Smooth muscle cell (in vitro differentiated cells): ENCODE results near the gene ZNF678. TPM values are rescaled to one million over a fixed set of nuclear protein-coding genes. Genes with fewer than 3 reads are reported as not detected.

ENCODE experiments used
- DNase-seq: peaks from one replicate; lab custom pipeline; 2025; ENCODE audit not compliant: unreplicated experiment; lab: John Stamatoyannopoulos, UW
- H2AFZ ChIP-seq: fragments of 200-600 bp; sonication (generic); 2 replicates; pipeline ENCODE4 v1.6.0; 2016; ENCODE audit warnings: antibody characterized with exemption, low read depth, mild to moderate bottlenecking
- H3F3A ChIP-seq: fragments of 200-600 bp; sonication (generic); 2 replicates; pipeline ENCODE4 v1.6.0; 2017; ENCODE audit warnings: antibody characterized with exemption, low read depth
- H3K27ac ChIP-seq: fragments of 200-600 bp; sonication (generic); 2 replicates; pipeline ENCODE4 v1.5.1; 2016; ENCODE audit warnings: low read depth, mild to moderate bottlenecking
- H3K27me3 ChIP-seq: fragments of 200-600 bp; sonication (generic); 2 replicates; pipeline ENCODE4 v1.6.1; 2016; ENCODE audit warnings: low read depth, mild to moderate bottlenecking
- H3K36me3 ChIP-seq: fragments of 200-600 bp; sonication (generic); 2 replicates; pipeline ENCODE4 v1.5.1; 2016; ENCODE audit warnings: low read depth
- H3K4me1 ChIP-seq: fragments of 200-600 bp; sonication (generic); 2 replicates; pipeline ENCODE4 v1.5.1; 2016; ENCODE audit warnings: low read depth
- H3K4me2 ChIP-seq: fragments of 200-600 bp; sonication (generic); 2 replicates; pipeline ENCODE4 v1.6.0; 2016; ENCODE audit warnings: mild to moderate bottlenecking
- H3K4me3 ChIP-seq: fragments of 200-600 bp; sonication (generic); 2 replicates; pipeline ENCODE4 v1.5.1; 2016; ENCODE audit warnings: mild to moderate bottlenecking
- H3K79me2 ChIP-seq: fragments of 200-600 bp; sonication (generic); 2 replicates; pipeline ENCODE4 v1.6.0; 2016; ENCODE audit warnings: low read depth, mild to moderate bottlenecking
- H3K9ac ChIP-seq: fragments of 200-600 bp; sonication (generic); 2 replicates; pipeline ENCODE4 v1.6.0; 2016; ENCODE audit warnings: low read depth
- H3K9me3 ChIP-seq: fragments of 200-600 bp; sonication (generic); replicated peaks from 2 replicates; pipeline ENCODE4 v1.5.1; 2016; ENCODE audit warnings: low read depth
- H4K20me1 ChIP-seq: fragments of 200-600 bp; sonication (generic); 2 replicates; pipeline ENCODE4 v1.6.0; 2016; ENCODE audit warnings: low read depth
- WGBS: methylation state at CpG from one replicate; pipeline ENCODE4 v1.1.7; 2016; ENCODE audit warnings: low lambda C conversion rate; 5-methylcytosine and 5-hydroxymethylcytosine counted together
- polyA plus RNA-seq: library from polyadenylated mRNA; unstranded; fragments of >200 nt; fragmentation: Nextera tagmentation; extraction: Ambion mirVana; gene quantifications from 2 replicates; pipeline ENCODE4 v1.2.1, GENCODE V29; 2016
- total RNA-seq: library from RNA; depleted of rRNA; stranded (reverse); fragments of >200 nt; gene quantifications from 2 replicates; pipeline ENCODE4 v1.2.3, GENCODE V29; 2014
- TF ChIP-seq, protein P1 (sequence below): fragments of 200-600 bp; sonication (generic); IDR thresholded peaks from 2 replicates; pipeline ENCODE4 v1.5.1; 2017; ENCODE audit warnings: borderline replicate concordance, mild to moderate bottlenecking, antibody characterized with exemption; ENCODE audit not compliant: insufficient read depth, poor library complexity, severe bottlenecking

The ZNF678 gene
- total and polyA plus RNA-seq, 2 experiments from 2014 or later, result 2.1 to 8.7 TPM

DNA sequence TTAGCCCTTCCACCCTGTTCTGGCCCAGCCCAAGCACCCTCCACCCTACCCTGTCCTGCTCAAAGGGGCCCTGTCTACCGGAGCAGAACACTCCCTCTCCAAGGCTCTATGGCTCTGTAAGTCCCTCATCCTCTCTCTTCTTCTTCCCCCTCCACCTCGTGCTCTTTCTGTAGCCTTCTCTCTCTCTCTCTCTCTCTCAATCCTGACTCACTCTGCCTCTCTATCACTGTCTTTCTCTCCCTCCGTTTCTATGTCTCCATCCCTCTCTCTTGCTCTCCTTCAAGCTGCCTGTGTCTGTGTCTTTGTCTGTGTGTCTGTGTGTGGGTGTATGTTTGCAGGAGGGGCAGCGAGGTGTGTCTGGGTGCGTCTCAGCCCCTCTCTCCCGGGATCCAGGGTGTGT, 1.3 kb upstream of the ZNF678 start:
- Histone ChIP-seq H3K36me3 (no peaks in the 10 kb centered on the region), H3K4me3 (no peak overlapping the region), H3K79me2 (peaks cover 19% of the 10 kb centered on the region), H3K9me3 (no peaks in the 10 kb centered on the region), H3K27me3 (no peaks in the 10 kb centered on the region), H3K4me2 (no peak overlapping the region), H4K20me1 (peaks cover 3% of the 10 kb centered on the region), H3F3A (no peaks in the 10 kb centered on the region), H3K4me1 (peaks cover 7% of the 10 kb centered on the region), H2AFZ (no peak overlapping the region), H3K27ac (no peak overlapping the region), H3K9ac (no peak overlapping the region)
- TF ChIP-seq, protein P1, sequence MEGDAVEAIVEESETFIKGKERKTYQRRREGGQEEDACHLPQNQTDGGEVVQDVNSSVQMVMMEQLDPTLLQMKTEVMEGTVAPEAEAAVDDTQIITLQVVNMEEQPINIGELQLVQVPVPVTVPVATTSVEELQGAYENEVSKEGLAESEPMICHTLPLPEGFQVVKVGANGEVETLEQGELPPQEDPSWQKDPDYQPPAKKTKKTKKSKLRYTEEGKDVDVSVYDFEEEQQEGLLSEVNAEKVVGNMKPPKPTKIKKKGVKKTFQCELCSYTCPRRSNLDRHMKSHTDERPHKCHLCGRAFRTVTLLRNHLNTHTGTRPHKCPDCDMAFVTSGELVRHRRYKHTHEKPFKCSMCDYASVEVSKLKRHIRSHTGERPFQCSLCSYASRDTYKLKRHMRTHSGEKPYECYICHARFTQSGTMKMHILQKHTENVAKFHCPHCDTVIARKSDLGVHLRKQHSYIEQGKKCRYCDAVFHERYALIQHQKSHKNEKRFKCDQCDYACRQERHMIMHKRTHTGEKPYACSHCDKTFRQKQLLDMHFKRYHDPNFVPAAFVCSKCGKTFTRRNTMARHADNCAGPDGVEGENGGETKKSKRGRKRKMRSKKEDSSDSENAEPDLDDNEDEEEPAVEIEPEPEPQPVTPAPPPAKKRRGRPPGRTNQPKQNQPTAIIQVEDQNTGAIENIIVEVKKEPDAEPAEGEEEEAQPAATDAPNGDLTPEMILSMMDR, result no peak
- 91% methylated on average over 6 of the region's 6 CpGs for WGBS
- no peak for DNase-seq

DNA sequence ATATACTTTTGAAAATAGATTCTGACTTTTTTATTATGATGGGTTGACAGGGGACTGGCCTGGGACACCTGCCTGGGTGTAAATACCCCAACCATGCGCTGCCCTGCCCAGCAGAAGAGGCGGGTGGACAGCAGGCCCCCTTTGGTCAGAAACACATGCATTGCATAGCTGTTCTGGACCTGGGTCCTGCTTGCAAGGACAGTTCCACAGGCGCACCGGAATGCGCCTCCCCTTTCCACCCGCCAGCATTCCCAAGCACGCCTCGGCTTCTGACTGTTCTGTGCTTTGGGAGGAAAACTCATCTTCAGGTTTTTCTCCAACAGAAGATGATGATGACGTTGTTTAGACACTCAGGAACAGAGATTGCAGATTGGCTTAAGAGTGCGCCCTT, 428 bp upstream of the ZNF678 start:
- no peak overlapping the region for H2AFZ ChIP-seq

DNA sequence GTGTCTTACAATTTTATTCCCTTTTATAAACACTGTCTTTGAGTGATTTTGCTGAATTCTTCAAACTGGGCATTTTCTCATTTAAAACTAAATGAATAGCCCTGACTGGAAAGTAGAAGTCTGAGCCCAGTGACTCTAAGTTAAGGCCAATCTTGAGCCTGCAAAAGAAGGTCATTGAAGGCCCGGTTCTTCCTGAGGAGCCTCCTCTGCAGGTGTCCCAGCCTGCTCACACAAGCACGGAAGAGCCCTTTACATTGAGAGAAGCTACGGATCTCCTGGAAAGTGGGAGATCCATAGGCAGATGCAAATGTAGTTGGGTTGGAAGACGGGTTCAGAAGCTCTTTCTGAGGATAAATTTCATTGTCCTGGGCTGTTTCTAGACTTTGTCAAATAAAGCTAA, 3.9 kb downstream of the ZNF678 start:
- H3K4me3 ChIP-seq, result no peak overlapping the region
- no peaks in the 10 kb centered on the region for H3F3A ChIP-seq
- no peak overlapping the region for H3K4me2 ChIP-seq
- peaks cover 7% of the 10 kb centered on the region for H3K4me1 ChIP-seq
- DNase-seq, result no peak
- H3K9me3 ChIP-seq, result no peaks in the 10 kb centered on the region
- TF ChIP-seq, protein P1, result no peak
- no peaks in the 10 kb centered on the region for H3K36me3 ChIP-seq
- H3K27me3 ChIP-seq, result no peaks in the 10 kb centered on the region
- no peak overlapping the region for H2AFZ ChIP-seq
- 91% methylated on average over 4 of the region's 4 CpGs for WGBS
- no peak overlapping the region for H3K27ac ChIP-seq
- H4K20me1 ChIP-seq, result peaks cover 13% of the 10 kb centered on the region
- H3K79me2 ChIP-seq, result peaks cover 67% of the 10 kb centered on the region
- no peak overlapping the region for H3K9ac ChIP-seq

More for the DNA sequence above, 428 bp upstream of the ZNF678 start:
- TF ChIP-seq, protein P1, result no peak
- Histone ChIP-seq H3K4me3 (peak overlapping the region; percentile 78), H3K27ac (peak overlapping the region; percentile 96), H3F3A (no peaks in the 10 kb centered on the region), H4K20me1 (peaks cover 10% of the 10 kb centered on the region), H3K4me1 (peaks cover 7% of the 10 kb centered on the region), H3K27me3 (no peaks in the 10 kb centered on the region), H3K4me2 (no peak overlapping the region), H3K36me3 (no peaks in the 10 kb centered on the region), H3K9ac (no peak overlapping the region), H3K79me2 (peaks cover 27% of the 10 kb centered on the region), H3K9me3 (no peaks in the 10 kb centered on the region)
- WGBS, result 96% methylated on average over 10 of the region's 10 CpGs
- no peak for DNase-seq

DNA sequence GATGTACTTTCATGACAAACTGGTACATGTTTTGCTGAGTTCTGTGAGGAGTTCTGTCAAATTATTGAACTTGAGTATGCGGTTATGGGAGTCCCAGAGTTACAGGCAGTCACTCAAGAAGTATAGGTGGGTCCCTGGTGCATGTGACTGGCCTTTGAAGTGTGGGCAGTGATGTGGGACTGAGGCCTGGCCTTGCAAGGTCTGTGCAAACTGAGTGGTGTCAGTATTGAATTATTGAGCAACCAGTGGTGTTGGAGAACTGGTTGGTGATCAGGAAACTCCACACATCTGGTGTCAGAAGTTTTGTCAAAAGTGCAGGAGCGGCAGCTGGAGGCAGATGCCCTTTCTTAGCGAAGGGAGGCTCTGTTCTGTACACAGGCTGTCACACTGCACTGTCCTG, 5.2 kb downstream of the ZNF678 start:
- DNase-seq, result no peak
- TF ChIP-seq, protein P1, result no peak
- Histone ChIP-seq H3F3A (no peaks in the 10 kb centered on the region), H4K20me1 (peaks cover 13% of the 10 kb centered on the region), H3K4me1 (peaks cover 7% of the 10 kb centered on the region), H3K27ac (no peak overlapping the region), H3K27me3 (no peaks in the 10 kb centered on the region), H3K9ac (no peak overlapping the region), H3K36me3 (no peaks in the 10 kb centered on the region), H3K9me3 (no peaks in the 10 kb centered on the region), H3K4me3 (no peak overlapping the region), H2AFZ (no peak overlapping the region), H3K4me2 (no peak overlapping the region), H3K79me2 (peaks cover 76% of the 10 kb centered on the region)
- WGBS, result 96% methylated on average over 3 of the region's 3 CpGs
